ENCODE measurements around the gene THRB. TPM values are rescaled to one million over a fixed set of nuclear protein-coding genes. Genes with fewer than 3 reads are reported as not detected.
A peak's percentile ranks its signal among the peaks of the same experiment; 100 is the strongest.

The THRB gene
- total RNA-seq, 3 donors from 2014 or later = 25.1 to 75.5 (median 59.8) TPM

- H3K36me3 ChIP-seq (ENCODE audit: low read depth) = no peaks in the 10 kb centered on the region
- ATAC-seq (peak; percentile 29), DNase-seq (no peak)
These were observed 105.3 kb downstream of the THRB start for GRCh38 chr3:24389108-24390090.

GRCh38 chr3:24388611-24389010 is 106.0 kb downstream of the THRB start:
- intact Hi-C loops (cut with DNase I, micrococcal nuclease) = no loop called here
- Histone ChIP-seq H3K4me1 (ENCODE audit: low read depth) (peaks cover 25% of the 10 kb centered on the region), H3K36me3 (ENCODE audit: low read depth) (no peaks in the 10 kb centered on the region), H3K4me3 (no peak overlapping the region), H3K9me3 (no peaks in the 10 kb centered on the region)
- peak; percentile 38 for ATAC-seq
- no peak for DNase-seq
- TF ChIP-seq, protein P1, sequence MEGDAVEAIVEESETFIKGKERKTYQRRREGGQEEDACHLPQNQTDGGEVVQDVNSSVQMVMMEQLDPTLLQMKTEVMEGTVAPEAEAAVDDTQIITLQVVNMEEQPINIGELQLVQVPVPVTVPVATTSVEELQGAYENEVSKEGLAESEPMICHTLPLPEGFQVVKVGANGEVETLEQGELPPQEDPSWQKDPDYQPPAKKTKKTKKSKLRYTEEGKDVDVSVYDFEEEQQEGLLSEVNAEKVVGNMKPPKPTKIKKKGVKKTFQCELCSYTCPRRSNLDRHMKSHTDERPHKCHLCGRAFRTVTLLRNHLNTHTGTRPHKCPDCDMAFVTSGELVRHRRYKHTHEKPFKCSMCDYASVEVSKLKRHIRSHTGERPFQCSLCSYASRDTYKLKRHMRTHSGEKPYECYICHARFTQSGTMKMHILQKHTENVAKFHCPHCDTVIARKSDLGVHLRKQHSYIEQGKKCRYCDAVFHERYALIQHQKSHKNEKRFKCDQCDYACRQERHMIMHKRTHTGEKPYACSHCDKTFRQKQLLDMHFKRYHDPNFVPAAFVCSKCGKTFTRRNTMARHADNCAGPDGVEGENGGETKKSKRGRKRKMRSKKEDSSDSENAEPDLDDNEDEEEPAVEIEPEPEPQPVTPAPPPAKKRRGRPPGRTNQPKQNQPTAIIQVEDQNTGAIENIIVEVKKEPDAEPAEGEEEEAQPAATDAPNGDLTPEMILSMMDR (IDR thresholded peaks at IDR 0.05) = no peak

More at GRCh38 chr3:24389108-24390090, 105.3 kb downstream of the THRB start:
- H3K9me3 ChIP-seq = no peaks in the 10 kb centered on the region
- H3K4me3 ChIP-seq = no peak overlapping the region
- intact Hi-C loops (cut with DNase I, micrococcal nuclease) = no loop called here
- peaks cover 25% of the 10 kb centered on the region for H3K4me1 ChIP-seq (ENCODE audit: low read depth)
- TF ChIP-seq, protein P1 (IDR thresholded peaks at IDR 0.05) = no peak

DNA sequence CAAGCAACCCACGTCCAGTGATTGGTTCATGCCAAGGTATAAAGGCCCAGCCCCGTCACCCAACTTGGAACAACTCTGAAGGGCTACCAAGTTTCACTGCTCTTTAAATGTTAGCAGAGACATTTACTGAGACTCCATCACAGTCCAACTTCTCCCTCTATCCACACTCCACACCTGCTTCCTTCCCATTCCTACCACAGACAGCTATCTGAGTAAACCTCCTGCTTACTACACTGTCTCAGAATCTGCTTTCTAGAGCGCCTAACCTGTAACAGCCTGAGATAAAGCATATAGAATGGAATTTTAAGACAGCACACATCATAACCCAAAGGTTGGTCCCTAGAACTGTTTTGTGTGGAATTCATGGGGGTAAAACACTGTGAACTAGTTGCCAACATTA is 106.5 kb downstream of the THRB start:
- no peak for DNase-seq
- no peak overlapping the region for H3K4me3 ChIP-seq
- no peaks in the 10 kb centered on the region for H3K36me3 ChIP-seq (ENCODE audit: low read depth)
- ATAC-seq = no peak
- intact Hi-C loops (cut with DNase I, micrococcal nuclease) = no loop called here
- no peaks in the 10 kb centered on the region for H3K9me3 ChIP-seq
- H3K4me1 ChIP-seq (ENCODE audit: low read depth) = peaks cover 25% of the 10 kb centered on the region
- TF ChIP-seq, protein P1 (IDR thresholded peaks at IDR 0.05) = no peak

GRCh38 chr3:24387493-24387892 is 107.2 kb downstream of the THRB start:
- H3K4me1 ChIP-seq (ENCODE audit: low read depth) = peaks cover 25% of the 10 kb centered on the region
- H3K9me3 ChIP-seq = no peaks in the 10 kb centered on the region
- TF ChIP-seq, protein P1 (IDR thresholded peaks at IDR 0.05) = no peak
- no peaks in the 10 kb centered on the region for H3K36me3 ChIP-seq (ENCODE audit: low read depth)
- DNase-seq = no peak
- ATAC-seq = no peak
- intact Hi-C loops (cut with DNase I, micrococcal nuclease) = no loop called here
- no peak overlapping the region for H3K4me3 ChIP-seq

GRCh38 chr3:24387000-24387399 is 107.7 kb downstream of the THRB start:
- TF ChIP-seq, protein P1 (IDR thresholded peaks at IDR 0.05) = no peak
- no peaks in the 10 kb centered on the region for H3K9me3 ChIP-seq
- H3K36me3 ChIP-seq (ENCODE audit: low read depth) = no peaks in the 10 kb centered on the region
- ATAC-seq (no peak), DNase-seq (no peak)
- intact Hi-C loops (cut with DNase I, micrococcal nuclease) = no loop called here
- H3K4me1 ChIP-seq (ENCODE audit: low read depth) = peaks cover 25% of the 10 kb centered on the region
- no peak overlapping the region for H3K4me3 ChIP-seq
